GM19438 (cell line): ENCODE data around the gene TMEM94.

Experiments
- ATAC-seq: cut with Tn5 transposase; IDR thresholded peaks from one replicate; pipeline ENCODE4 v1.9.1; 2021; ENCODE audit warnings: low read depth; ENCODE audit not compliant: unreplicated experiment

Gene TMEM94

DNA sequence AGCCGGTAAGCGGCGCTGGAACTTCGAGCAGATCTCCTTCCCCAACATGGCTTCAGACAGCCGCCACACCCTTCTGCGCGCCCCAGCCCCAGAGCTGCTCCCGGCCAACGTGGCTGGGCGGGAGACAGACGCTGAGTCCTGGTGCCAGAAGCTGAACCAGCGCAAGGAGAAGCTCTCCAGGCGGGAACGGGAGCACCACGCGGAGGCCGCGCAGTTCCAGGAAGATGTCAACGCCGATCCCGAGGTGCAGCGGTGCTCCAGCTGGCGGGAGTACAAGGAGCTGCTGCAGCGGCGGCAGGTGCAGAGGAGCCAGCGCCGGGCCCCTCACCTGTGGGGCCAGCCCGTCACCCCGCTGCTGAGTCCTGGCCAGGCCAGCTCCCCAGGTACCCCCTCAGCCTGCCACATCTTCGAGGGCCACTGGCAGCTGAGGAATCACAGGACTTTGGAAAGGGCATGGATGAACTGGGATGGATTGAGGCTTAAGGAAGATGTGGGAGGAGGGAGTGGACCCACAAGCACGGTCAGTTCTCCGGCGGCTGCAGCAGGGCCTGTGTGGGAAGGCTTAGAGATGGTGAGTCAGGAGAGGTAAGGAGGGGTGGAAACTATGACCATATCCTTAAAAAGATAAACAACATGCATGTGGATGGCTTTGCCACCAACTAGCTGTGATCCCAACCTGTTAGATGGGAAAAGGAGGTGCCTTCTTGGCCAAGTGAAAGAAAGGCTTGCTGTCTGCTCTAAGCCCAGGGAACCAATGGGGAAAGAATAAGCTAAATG lies 65.7 kb downstream of the TMEM94 start:
- ATAC-seq: no peak

DNA sequence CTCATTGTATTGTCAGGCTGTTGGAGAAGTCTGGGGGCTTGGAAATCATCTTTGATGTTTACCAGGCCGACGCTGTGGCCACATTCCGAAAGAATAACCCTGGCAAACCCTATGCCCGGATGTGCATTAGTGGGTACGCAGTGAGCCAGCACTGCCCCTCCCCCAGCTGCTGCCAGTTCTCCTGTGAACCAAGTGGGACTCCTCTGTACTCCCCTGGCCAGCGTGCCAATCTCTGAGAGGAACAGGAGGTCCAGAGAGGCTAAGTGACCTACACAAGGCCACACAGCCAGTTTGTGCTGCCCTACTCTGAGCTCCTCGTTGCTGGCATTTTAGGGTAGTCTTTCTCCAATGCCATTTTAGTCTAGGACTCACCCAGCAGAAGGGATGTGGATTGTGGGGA lies 67.2 kb downstream of the TMEM94 start:
- ATAC-seq: no peak

DNA sequence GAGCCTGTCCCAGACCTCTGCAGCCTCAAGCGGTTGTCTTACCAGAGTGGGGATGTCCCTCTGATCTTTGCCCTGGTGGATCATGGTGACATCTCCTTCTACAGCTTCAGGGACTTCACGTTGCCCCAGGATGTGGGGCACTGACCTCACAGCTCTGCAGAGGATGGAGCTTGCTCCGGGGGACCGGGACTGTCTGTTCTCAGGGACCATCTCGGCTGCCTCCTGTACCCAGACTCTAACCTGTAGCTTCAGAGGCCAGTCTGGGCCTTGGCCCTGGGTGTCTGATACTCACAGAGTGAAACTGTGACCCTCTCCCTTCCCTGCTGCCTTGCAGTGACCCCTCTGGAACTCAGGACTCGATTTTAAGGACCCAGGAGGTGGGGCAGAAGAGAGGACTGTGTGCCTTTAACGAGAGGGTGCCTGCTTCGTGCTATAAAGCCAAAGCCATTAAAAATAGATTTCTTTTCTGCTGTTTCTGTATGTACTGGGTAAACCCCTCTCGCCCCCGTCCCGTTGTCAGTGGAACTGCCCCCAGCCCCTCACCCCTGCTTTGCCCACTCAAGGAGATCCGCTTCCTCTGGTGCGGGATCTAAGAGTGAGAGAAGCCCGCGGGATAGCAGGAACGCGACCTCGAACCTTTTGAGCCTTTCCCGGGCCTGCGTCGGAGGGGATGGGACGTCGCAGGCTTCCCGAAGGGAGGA lies 68.0 kb downstream of the TMEM94 start:
- ATAC-seq: no peak

DNA sequence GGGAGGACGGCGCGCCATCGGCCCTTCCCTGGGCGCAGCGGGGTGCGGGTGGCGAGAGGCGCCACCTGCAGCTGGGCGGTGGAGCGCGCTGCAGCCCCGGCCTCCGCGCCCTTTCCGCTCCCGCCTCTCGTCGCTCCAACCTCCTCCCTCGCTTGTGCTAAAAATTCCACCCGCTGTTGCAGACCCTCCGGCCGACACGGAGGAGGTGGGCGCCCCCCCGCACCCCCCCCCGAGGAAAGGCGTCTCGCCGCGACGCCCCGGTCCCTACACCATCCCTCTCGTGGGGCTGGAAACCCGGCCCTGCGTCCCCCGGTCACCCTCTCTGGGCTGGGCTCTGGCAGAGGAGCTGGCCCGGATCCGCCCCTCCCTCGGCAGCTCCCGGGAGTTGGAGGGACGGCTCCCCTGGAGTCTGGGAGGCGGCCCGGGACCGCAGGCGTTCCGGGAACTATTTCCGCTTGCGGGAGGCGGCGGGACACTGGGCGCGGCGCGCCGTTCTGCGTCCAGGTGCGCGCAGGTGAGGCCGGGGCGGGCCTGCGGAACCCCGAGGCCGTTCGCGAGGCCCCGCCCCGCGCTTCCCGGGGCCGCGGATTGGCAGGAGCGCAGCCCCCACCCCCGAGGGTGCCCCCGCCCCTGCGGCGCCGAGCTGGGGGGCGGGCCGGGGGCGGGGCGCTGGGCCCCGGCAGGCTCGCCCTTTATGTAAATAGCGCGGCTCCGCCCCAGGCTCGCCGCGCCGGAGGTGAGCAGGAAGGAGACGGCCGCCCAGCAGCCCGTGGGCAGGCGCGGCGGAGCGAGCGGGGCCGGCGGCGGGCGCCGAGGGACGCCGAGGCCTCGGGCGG lies 68.8 kb downstream of the TMEM94 start, which contains the start of gene LLGL2:
TSS of gene LLGL2 (plus strand) at position 728 of the 836 bp plus-strand sequence. CDS start 17,730 bp downstream, outside the sequence.
- peak; percentile 78 for ATAC-seq

DNA sequence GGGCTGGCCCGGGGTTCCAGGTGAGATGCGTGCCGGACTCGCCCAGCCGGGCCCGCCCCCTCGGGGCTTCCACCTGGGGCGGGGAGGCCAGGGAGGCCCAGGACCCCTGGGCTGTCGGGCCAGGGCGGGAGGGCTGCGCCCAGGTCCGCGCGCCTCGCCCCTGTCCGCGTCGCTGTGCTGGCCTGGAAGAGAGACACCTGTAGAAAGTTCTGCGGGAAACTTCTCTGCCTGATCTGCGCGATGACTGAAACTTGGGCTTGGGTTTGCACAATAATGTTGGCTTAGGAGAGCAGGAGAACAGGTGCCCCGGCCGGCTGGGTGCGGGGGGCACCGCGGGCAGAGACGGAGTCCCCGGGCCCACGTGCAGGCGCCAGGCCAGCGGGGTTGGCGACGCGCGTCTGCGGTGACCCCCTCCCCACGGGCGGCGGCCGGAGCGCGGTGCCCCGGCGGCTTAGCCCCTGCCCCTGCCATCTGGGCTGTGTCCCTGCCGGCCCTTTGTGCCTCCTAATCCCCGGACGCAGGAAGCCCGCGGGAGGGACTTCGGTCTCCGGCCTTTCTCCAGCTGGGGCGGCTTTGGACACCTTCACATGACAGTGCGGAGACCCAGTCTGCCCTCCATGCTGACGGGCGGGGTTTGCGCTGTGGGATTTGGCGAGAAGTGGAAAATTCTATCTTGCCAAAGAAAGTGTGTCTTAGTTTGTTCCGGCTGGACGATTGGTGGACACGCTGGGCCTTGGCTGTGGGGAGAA lies 69.5 kb downstream of the TMEM94 start:
- peak; percentile 32 for ATAC-seq

DNA sequence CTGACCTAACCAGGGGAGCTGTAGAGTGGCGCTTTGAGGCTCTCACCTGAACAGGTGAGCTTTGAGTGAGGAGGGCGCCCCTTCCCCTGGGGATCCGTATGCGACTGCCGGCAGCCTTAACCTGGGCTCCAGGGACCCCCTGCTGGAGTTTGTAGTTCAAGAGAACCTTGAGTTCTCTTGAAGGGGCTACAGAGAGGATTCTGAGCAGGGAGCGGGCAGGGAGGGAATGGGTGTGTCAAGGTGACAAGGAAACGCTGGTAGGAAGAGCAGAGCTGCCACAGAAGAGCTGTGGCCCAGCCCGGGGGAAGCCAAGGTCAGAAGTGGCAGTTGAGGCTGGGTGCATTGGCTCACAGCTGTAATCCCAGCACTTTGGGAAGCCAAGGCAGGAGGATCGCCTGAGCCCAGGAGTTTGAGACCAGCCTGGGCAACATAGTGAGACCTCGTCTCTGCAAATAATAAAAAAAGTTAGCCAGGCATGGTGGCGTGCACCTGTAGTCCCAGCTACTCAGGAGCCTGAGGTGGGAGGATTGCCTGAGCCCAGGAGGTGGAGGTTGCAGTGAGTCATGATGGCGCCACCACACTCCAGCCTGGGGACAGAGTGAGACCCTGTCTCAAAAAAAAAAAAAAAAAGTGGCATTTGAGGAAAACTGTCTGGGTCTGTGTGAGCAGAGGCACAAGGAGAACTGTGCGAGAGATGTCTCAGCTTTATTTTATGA lies 70.3 kb downstream of the TMEM94 start:
- no peak for ATAC-seq

DNA sequence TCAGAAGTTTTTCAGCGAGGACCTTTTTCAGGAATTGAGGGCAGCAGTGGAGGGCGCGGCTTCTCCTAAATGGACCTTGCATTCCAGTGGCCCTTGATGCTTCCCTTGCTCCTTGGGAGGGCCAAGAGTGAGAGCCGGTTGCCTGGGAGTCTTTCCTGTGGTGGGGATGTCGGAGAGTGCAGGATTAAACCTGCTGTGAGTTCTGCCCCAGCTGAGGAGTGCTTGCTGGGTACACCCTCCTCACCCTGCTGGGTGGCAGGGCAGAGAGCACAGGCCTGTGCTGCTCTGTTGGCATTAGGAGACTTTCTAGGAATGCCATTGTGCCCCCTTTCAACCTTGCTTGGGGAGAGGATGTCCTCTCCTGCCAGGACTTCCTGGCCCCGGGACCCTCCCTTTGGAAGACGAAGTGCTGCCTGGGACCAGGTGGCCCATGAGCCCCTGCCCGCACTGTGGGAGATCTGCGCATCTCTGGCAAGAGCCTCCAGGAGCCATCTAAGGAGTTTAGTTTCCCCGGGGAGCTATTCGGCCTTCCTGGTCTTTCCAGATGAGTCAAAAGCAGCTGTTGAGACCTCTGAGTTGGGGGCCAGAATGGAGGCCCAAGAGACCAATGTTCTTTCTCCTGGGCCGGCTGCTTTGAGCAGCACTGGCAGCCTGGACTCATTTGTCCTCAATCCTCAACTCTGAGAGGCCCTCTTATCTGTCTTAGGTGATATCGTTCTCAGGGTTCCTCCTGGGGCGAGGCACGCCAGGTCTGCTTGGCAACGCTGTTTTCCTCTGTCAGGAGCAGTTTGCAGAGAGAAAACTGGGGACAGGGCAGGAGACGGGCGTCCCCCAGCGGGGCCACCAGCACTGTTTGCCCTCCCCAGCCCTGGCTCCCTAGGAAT lies 74.6 kb downstream of the TMEM94 start:
- no peak for ATAC-seq

DNA sequence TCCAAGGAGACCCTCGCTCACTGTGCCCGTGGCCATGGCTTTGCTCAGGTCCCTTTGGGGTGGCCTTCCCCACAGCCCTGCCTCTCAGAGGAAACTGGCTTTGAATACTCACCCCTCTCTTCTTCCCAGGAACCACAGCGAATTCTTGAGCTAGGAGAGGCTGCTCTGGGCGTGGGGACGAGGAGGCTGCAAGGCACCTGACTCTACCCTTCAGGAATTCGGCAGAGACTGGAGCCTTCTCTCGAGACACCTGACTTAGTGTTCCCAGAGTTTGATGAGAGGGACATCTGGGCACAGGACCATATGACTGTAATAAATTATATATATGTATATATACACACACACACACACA lies 75.3 kb downstream of the TMEM94 start:
- ATAC-seq: no peak

DNA sequence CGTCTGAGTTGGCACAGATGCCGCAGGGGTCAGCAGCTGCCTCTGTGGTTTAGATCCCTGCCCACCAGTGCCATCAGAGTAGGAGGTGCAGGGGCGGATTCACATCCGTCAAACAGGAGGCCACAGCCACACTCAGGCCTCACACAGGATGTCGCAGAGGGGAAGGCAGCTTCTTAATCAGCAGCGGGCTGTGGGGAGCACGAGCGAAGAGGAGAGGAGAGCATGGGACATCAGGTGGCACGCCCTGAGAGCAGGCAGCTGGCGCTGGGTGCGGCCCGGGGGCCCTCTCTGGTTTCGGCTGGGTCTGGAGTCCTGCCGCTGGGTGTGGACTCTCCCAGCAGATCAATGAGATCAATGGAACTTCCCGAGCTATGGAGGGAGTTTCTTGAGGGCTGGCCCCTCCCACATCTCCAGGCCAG lies 78.7 kb downstream of the TMEM94 start:
- ATAC-seq: no peak

DNA sequence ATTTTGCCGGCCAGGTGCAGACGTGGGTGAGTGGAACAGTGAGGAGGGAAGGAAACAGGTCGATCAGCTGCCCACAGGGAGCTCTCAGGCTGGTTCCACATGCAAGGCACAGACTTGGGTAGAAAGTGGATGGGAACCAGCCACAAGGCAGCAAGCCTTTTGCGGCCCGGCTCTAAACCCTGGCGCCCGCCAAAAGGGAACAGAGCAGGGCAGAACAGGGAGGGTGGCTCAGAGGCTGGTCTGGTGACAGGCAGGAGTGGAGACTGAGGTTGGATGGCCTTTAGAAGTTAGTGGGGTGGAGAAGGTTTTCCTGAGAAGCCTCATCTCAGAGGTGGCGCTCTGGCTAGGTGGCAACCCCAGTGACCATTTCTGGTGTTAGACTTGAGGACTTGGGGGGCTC lies 79.4 kb downstream of the TMEM94 start:
- ATAC-seq: no peak

DNA sequence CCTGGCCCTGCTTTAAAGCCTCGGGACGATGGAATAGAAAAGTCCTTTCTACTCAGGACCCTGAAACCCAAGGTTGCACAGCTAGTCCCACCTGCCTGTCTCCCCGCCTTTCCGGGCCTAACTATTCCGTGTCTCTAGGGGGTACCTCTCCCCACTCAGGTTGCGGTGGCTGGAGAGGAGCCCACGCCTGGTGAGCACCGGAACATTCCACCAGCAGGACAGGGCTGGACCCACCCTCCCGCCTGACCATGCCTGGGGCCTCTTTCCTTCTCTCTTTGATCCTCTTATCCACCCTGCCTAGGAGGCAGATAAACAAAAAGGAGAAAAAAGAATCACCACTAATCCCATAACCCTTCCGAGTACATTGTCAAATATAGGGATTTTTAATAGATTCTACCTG lies 79.9 kb downstream of the TMEM94 start:
- ATAC-seq: no peak

DNA sequence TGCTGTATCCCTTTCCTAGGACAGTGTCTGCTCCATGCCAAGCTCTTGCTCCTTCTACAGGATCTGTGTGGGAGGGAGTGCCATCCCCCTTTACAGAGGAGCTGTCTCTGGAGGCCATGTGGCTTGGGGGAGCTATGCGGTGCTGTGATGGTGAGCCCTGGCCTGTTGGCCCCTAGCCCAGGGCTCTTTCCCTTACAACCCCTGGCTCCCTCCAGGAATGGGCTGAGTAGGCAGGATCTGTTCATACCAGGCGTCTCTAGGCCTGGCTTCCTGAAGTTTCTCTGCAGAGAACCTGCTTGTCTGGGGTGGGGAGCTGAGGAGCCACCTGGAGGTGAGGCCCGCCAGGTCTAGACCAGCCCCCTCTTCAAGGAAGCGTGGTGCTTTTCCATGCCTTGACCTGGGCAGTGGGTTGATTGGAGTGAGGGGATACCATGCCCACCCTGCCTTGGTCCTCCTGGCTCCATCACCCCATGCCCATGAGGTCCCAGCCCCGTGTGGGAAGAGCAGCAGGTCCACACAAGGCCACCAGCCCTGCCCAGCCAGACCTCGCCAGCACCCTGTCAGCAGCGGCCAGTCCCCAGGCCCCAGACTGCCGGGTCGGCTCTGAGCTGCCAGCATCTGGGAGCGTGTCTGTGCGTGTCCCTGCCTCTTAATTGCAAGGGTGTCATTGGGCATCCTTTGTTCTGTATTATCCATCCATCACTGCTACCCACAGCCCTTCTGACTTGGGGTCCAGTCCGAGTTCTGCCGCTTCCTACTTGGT lies 83.7 kb downstream of the TMEM94 start:
- ATAC-seq: no peak

DNA sequence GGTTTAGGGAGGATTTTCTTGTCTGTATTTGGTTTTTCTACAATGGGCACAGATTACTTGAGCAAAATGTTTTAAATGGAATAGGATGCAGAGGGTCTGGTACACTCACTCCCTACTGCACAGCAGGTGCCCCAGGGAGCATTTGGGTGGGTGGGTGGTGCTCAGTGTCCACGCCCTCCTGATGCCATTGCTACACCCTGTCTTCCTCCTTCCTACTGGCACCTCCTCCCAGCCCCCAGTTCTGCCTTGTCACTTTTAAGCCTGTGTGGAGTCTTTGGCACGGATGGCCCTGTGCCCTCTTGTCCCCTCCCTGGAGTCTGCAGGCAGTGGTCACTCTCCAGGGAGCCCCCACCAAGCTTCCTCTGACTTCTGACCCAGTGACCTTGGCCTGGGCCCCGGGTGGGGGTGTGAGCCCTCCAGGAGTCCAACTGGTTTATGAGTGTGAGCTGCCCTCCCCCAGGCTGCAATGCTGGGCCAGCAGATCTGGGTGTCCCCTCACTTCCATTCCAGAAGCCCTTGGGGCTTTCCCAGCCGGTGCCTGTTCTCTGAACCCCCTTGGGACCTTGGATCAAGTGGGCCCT lies 84.6 kb downstream of the TMEM94 start:
- ATAC-seq: no peak

DNA sequence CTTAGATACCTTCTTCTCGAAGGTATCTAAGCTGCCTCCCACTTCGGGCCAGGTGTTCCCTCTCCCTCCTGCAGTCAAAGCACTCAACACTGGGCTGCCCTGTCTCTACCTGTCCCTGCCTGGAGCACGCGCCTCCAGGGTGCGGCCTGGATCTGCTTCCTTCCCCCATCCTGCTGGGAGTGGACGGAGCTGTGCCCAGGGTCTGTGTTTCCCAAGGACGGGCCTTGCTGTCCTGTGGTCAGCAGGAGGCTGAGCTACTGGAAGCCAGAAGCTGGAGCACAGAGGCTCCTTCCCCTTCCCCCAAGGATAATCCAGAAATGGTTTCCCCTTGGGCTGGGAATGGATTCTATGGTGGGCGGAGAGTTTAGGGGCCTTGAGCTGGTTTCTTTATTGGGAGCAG lies 85.8 kb downstream of the TMEM94 start:
- no peak for ATAC-seq

DNA sequence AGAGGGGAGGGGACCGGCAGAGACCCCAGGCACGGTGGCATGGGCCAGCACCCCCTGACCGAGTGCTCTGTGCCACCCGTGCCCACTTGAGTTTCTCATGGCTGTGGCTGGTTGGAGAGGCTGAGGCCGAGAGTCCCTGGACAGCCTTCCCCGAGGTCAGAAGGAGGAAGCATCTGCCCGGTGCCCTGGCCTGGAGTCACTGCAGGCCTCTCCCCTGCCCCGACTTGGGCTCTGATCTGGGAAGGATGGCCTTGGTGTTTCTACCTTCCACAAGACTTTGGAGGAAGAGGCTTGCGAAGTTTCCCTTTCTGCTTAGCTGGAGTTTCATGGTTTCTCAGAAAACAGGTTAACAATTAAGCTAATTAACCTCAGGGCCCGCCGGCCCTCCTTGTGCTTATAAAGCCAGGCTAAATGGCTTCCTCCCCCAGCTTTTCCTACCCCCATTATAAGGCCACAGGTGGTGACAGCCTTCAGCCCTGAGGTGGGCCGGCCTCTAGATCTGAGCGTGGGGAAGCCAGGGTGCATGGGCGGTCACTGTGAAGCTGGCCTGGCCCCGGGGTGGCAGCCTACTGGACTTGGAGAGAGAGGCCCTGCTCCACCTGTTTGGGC lies 86.4 kb downstream of the TMEM94 start:
- no peak for ATAC-seq

DNA sequence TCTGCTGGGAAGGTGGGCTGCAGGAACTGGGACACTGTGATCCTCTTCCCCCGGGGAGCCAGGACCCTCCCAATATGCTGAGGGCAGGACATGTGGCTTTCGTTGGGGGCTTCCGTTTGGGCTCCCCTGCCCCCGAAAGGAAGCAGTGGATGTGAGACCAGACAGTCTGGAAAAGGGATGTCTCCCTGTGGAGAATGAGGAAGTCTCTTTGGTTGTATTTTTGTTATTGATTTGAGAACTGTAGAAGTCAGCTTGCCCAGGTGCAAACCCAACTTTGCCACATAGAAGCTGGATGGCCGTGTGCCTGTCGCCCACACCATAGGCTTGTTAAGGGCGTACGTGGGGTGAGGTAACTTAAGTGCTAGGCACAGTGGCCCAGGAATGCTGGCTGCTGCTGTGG lies 87.8 kb downstream of the TMEM94 start:
- ATAC-seq: no peak

DNA sequence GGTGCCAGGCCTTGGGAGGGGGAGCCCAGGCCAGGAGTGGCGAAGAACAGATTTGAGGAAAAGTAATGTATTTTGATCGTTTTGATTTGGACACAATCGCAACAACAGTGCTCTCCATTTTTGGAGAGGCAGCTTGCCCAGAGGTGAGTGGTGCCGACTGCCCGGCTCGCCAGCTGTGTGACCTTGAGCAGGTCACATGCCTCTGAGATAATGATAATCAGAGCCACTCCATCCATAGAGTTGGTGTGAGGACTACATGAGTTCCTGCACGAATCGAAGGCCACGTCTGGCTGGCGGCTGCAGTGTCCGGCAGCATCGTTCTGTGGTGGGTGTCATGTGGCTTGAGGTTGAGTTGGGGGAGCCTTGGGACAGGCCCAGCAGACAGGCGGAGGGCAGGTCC lies 89.7 kb downstream of the TMEM94 start:
- ATAC-seq: no peak

DNA sequence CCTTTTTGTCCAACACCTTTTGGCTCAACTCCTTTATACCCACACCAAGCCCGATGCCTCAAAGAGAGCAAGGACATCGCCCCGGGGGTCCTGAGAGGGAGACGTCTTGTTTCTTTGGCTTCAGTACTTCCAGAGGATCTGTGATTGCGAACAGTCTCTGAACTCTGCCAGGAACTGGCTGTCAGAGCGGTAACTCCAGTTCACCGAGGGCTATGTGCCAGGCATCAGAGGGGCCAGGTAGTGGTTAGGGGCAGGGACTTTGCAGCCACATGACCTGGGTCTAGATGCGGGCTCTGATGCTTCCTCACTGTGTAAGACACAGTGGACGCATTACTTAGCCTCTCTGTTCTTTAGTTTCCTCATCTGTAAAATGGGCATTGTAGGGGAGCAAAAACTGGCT lies 90.7 kb downstream of the TMEM94 start:
- ATAC-seq: no peak
